Neural cell (in vitro differentiated cells): Measurements from ENCODE around the gene ZDHHC1. TPM values are rescaled to one million over a fixed set of nuclear protein-coding genes. Genes with fewer than 3 reads are reported as not detected.
"Not testable (repeated sequence)": the region's sequence is repeated elsewhere in the genome, so short reads cannot be mapped to it uniquely, and the experiment has no call there.

Experiments used
- H2AFZ ChIP-seq: fragments of 200-600, 300-800 bp; sonication (generic), shearing (Covaris generic); 2 replicates; pipeline ENCODE4 v1.6.0; 2014; ENCODE audit warnings: low read depth, mild to moderate bottlenecking, antibody characterized with exemption, low read length, moderate library complexity
- H3F3A ChIP-seq: fragments of 200-600 bp; shearing (Covaris generic); 2 replicates; pipeline ENCODE4 v1.6.1; 2016; ENCODE audit warnings: mild to moderate bottlenecking, moderate library complexity, mixed read lengths, antibody characterized with exemption, low read length; ENCODE audit not compliant: insufficient read depth, poor library complexity, severe bottlenecking
- H3K27ac ChIP-seq: fragments of 200-600, 300-800 bp; sonication (generic), shearing (Covaris generic); 2 replicates; pipeline ENCODE4 v1.5.1; 2014; ENCODE audit warnings: mild to moderate bottlenecking, low read length, moderate library complexity
- H3K27me3 ChIP-seq: fragments of 300-800, 200-600 bp; sonication (generic), shearing (Covaris generic); 2 replicates; pipeline ENCODE4 v1.6.0; 2014; ENCODE audit warnings: mild to moderate bottlenecking, low read depth, low read length, moderate library complexity; ENCODE audit not compliant: insufficient read depth
- H3K36me3 ChIP-seq: fragments of 300-800, 200-600 bp; sonication (generic), shearing (Covaris generic); 2 replicates; pipeline ENCODE4 v1.5.1; 2014; ENCODE audit warnings: mild to moderate bottlenecking, antibody characterized with exemption, low read length, moderate library complexity; ENCODE audit not compliant: insufficient read depth
- H3K4me2 ChIP-seq: fragments of 300-800, 200-600 bp; sonication (generic), shearing (Covaris generic); 2 replicates; pipeline ENCODE4 v1.6.0; 2014; ENCODE audit warnings: mild to moderate bottlenecking, low read length
- H3K4me3 ChIP-seq: fragments of 300-800, 200-600 bp; sonication (generic), shearing (Covaris generic); 2 replicates; pipeline ENCODE4 v1.5.1; 2014; ENCODE audit warnings: mild to moderate bottlenecking, low read length, moderate library complexity
- H3K79me2 ChIP-seq: fragments of 200-600 bp; shearing (Covaris generic); replicated peaks from 2 replicates; pipeline ENCODE4 v1.6.0; 2014; ENCODE audit warnings: mild to moderate bottlenecking, low read length, moderate library complexity; ENCODE audit not compliant: insufficient read depth
- H3K9ac ChIP-seq: fragments of 300-800, 200-600 bp; sonication (generic), shearing (Covaris generic); 2 replicates; pipeline ENCODE4 v1.6.1; 2016; ENCODE audit warnings: mild to moderate bottlenecking, low read length, mixed read lengths
- H3K9me2 ChIP-seq: fragments of 200-600 bp; shearing (Covaris generic); 2 replicates; pipeline ENCODE4 v1.6.1; 2016; ENCODE audit warnings: mild to moderate bottlenecking, low read length, mixed read lengths; ENCODE audit not compliant: insufficient read depth
- H3K9me3 ChIP-seq: fragments of 200-600, 300-800 bp; sonication (generic), shearing (Covaris generic); 2 replicates; pipeline ENCODE4 v1.6.1; 2016; ENCODE audit warnings: mild to moderate bottlenecking, mixed run types, low read length, moderate library complexity, mixed read lengths
- H4K20me1 ChIP-seq: fragments of 200-600 bp; shearing (Covaris generic); 2 replicates; pipeline ENCODE4 v1.6.1; 2016; ENCODE audit warnings: mild to moderate bottlenecking, mixed run types; ENCODE audit not compliant: insufficient read depth
- CTCF ChIP-seq: fragments of 450-650 bp; IDR thresholded peaks from 2 replicates; pipeline ENCODE4 v1.5.1; 2014; ENCODE audit warnings: antibody characterized with exemption, mild to moderate bottlenecking, moderate library complexity; ENCODE audit not compliant: poor library complexity, severe bottlenecking
- EP300 ChIP-seq: fragments of 450-650 bp; conservative IDR thresholded peaks from 2 replicates; pipeline ENCODE4 v1.6.1; 2014; ENCODE audit warnings: antibody characterized with exemption, mild to moderate bottlenecking, moderate library complexity; ENCODE audit not compliant: poor library complexity, severe bottlenecking
- EZH2 ChIP-seq: fragments of 200-600, 300-800 bp; shearing (Covaris generic), sonication (generic); IDR thresholded peaks from 2 replicates; pipeline ENCODE4 v1.6.1; 2014; ENCODE audit warnings: antibody characterized with exemption, low read length, borderline replicate concordance, mild to moderate bottlenecking; ENCODE audit not compliant: insufficient read depth, poor library complexity, severe bottlenecking
- MXI1 ChIP-seq: fragments of 450-650 bp; conservative IDR thresholded peaks from 2 replicates; pipeline ENCODE4 v1.6.1; 2014; ENCODE audit warnings: antibody characterized with exemption, mild to moderate bottlenecking; ENCODE audit not compliant: poor library complexity, severe bottlenecking
- POLR2AphosphoS5 ChIP-seq: IDR thresholded peaks from 2 replicates; pipeline ENCODE4 v1.6.1; 2012
- RAD21 ChIP-seq: fragments of 450-650 bp; conservative IDR thresholded peaks from 2 replicates; pipeline ENCODE4 v1.6.1; 2014; ENCODE audit warnings: antibody characterized with exemption, mild to moderate bottlenecking, moderate library complexity
- SMC3 ChIP-seq: fragments of 450-650 bp; conservative IDR thresholded peaks from 2 replicates; pipeline ENCODE4 v1.6.1; 2014; ENCODE audit warnings: antibody characterized with exemption, mild to moderate bottlenecking, moderate library complexity; ENCODE audit not compliant: poor library complexity
- TAF1 ChIP-seq: IDR thresholded peaks from 2 replicates; pipeline ENCODE4 v1.6.1; 2012; ENCODE audit warnings: low read depth
- polyA plus RNA-seq: library from polyadenylated mRNA; depleted of rRNA; stranded (reverse); fragments of >200 nt; gene quantifications from 2 replicates; pipeline ENCODE4 v1.2.3, GENCODE V29; 2014
- TF ChIP-seq, protein P1 (sequence below): IDR thresholded peaks from 2 replicates; pipeline ENCODE4 v1.6.1; 2012; ENCODE audit warnings: borderline replicate concordance

The ZDHHC1 gene
- polyA plus RNA-seq, 1 donor from 2014 or later, result 1.7 TPM

DNA sequence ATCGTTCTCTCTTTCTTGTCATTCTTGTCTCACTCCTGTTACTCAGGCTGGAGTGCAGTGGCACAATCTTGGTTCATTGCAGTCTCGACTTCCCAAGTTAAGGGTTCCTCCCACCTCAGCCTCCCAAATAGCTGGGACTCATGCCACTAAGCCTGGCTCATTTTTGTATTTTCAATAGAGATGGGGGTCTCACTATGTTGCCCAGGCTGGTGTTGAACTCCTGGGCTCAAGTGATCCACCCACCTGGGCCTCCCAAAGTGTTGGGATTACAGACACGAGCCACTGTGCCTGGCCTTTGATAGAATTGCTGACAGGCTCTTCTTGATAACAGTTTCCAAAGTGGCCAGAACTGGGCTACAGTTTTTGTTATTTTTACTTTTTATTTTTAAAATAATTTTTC, 55.2 kb downstream of the ZDHHC1 start:
- H3K36me3 ChIP-seq, result no peaks in the 10 kb centered on the region
- H4K20me1 ChIP-seq, result no peaks in the 10 kb centered on the region
- H3K27me3 ChIP-seq, result no peaks in the 10 kb centered on the region

GRCh38 chr16:67359540-67360269, 56.6 kb downstream of the ZDHHC1 start:
- H3K36me3 ChIP-seq, H2AFZ ChIP-seq, H3K9me2 ChIP-seq, H3K79me2 ChIP-seq, H3K9ac ChIP-seq, H3F3A ChIP-seq, H3K4me2 ChIP-seq, H3K27me3 ChIP-seq, H3K9me3 ChIP-seq, H3K27ac ChIP-seq, H3K4me3 ChIP-seq, H4K20me1 ChIP-seq: not testable (repeated sequence)

More for the DNA sequence above, 55.2 kb downstream of the ZDHHC1 start:
- Histone ChIP-seq H3K9me2 (no peaks in the 10 kb centered on the region), H3F3A (no peaks in the 10 kb centered on the region), H3K27ac (no peak overlapping the region), H3K4me2 (no peak overlapping the region), H3K9me3 (no peaks in the 10 kb centered on the region), H3K79me2 (no peaks in the 10 kb centered on the region), H3K4me3 (no peak overlapping the region), H2AFZ (no peak overlapping the region), H3K9ac (no peak overlapping the region)
- TF ChIP-seq MXI1 (no peak), EP300 (no peak), EZH2 (no peak)

- no peaks in the 10 kb centered on the region for H4K20me1 ChIP-seq
- H3K36me3 ChIP-seq, result no peaks in the 10 kb centered on the region
- H3K4me3 ChIP-seq, result no peak overlapping the region
- no peaks in the 10 kb centered on the region for H3K27me3 ChIP-seq
- no peaks in the 10 kb centered on the region for H3K9me2 ChIP-seq
- no peak overlapping the region for H3K27ac ChIP-seq
- no peak overlapping the region for H3K4me2 ChIP-seq
- H3K79me2 ChIP-seq, result no peaks in the 10 kb centered on the region
- no peak for TF ChIP-seq TAF1
- TF ChIP-seq EP300, result no peak
- no peak for TF ChIP-seq POLR2AphosphoS5
- TF ChIP-seq MXI1, result no peak
- no peak for TF ChIP-seq SMC3
- H3K9ac ChIP-seq, result no peak overlapping the region
- no peak overlapping the region for H2AFZ ChIP-seq
- no peaks in the 10 kb centered on the region for H3K9me3 ChIP-seq
- H3F3A ChIP-seq, result no peaks in the 10 kb centered on the region
Measured at GRCh38 chr16:67357561-67357960, 58.7 kb downstream of the ZDHHC1 start.

DNA sequence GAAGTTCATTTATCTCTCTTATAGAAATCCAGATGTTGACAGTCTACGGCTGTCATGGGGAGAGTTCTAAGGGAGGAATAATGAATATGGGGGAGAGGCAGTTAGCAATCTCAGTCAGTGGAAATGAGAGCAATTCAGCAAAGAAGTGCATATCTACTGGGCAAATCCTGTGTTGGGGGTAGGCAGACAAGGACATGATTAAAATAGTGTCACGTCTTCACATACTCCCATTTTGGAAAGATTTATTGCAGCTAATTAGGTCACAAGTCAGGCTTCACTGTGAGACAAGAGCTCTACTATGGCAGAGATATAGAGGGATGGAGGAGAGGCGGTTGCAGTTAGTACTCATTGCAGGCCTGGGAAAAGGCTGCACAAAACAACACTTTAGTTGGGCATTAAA, 59.9 kb downstream of the ZDHHC1 start:
- Histone ChIP-seq H2AFZ (no peak overlapping the region), H3K9me3 (no peaks in the 10 kb centered on the region), H3K79me2 (no peaks in the 10 kb centered on the region), H3K9me2 (no peaks in the 10 kb centered on the region), H3K4me2 (no peak overlapping the region), H3F3A (no peaks in the 10 kb centered on the region), H4K20me1 (no peaks in the 10 kb centered on the region), H3K36me3 (no peaks in the 10 kb centered on the region), H3K4me3 (no peak overlapping the region), H3K9ac (no peak overlapping the region), H3K27ac (no peak overlapping the region), H3K27me3 (no peaks in the 10 kb centered on the region)
- TF ChIP-seq POLR2AphosphoS5 (no peak), CTCF (no peak), EZH2 (no peak), SMC3 (no peak), TAF1 (no peak), RAD21 (no peak), EP300 (no peak), MXI1 (no peak)
- TF ChIP-seq, protein P1, sequence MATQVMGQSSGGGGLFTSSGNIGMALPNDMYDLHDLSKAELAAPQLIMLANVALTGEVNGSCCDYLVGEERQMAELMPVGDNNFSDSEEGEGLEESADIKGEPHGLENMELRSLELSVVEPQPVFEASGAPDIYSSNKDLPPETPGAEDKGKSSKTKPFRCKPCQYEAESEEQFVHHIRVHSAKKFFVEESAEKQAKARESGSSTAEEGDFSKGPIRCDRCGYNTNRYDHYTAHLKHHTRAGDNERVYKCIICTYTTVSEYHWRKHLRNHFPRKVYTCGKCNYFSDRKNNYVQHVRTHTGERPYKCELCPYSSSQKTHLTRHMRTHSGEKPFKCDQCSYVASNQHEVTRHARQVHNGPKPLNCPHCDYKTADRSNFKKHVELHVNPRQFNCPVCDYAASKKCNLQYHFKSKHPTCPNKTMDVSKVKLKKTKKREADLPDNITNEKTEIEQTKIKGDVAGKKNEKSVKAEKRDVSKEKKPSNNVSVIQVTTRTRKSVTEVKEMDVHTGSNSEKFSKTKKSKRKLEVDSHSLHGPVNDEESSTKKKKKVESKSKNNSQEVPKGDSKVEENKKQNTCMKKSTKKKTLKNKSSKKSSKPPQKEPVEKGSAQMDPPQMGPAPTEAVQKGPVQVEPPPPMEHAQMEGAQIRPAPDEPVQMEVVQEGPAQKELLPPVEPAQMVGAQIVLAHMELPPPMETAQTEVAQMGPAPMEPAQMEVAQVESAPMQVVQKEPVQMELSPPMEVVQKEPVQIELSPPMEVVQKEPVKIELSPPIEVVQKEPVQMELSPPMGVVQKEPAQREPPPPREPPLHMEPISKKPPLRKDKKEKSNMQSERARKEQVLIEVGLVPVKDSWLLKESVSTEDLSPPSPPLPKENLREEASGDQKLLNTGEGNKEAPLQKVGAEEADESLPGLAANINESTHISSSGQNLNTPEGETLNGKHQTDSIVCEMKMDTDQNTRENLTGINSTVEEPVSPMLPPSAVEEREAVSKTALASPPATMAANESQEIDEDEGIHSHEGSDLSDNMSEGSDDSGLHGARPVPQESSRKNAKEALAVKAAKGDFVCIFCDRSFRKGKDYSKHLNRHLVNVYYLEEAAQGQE, result no peak
